KG1 (cell line): ENCODE results near the gene BECN2.

Experiments used
- DNase-seq: peaks from one replicate; lab custom pipeline; 2025; lab: John Stamatoyannopoulos, UW

BECN2 gene, protein sequence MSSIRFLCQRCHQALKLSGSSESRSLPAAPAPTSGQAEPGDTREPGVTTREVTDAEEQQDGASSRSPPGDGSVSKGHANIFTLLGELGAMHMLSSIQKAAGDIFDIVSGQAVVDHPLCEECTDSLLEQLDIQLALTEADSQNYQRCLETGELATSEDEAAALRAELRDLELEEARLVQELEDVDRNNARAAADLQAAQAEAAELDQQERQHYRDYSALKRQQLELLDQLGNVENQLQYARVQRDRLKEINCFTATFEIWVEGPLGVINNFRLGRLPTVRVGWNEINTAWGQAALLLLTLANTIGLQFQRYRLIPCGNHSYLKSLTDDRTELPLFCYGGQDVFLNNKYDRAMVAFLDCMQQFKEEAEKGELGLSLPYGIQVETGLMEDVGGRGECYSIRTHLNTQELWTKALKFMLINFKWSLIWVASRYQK

DNA sequence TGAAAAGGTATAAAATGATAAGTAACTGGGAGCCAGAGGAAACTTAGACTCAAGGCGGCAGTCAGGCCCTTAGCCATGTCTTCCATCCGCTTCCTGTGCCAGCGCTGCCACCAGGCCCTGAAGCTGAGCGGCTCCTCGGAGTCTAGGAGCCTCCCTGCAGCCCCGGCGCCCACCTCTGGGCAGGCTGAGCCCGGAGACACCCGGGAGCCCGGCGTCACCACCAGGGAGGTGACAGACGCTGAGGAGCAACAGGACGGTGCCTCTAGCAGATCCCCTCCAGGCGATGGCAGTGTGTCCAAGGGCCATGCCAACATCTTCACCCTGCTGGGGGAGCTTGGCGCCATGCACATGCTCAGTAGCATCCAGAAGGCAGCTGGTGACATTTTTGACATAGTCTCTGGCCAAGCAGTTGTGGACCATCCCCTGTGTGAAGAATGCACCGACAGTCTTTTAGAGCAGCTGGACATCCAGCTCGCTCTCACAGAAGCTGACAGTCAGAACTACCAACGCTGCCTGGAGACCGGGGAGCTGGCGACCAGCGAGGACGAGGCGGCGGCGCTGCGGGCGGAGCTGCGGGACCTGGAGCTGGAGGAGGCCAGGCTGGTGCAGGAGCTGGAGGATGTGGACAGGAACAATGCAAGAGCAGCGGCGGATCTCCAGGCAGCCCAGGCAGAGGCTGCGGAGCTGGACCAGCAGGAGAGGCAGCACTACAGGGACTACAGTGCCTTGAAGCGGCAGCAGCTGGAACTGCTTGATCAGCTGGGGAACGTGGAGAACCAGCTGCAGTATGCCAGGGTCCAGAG lies at the start of gene BECN2:
TSS of gene BECN2 (plus strand) at position 76 of the 803 bp plus-strand sequence. CDS start at position 76, 0 bp downstream.
- DNase-seq: no peak

- DNase-seq: no peak
Observed at GRCh38 chr1:241916196-241916595, 41.4 kb upstream of the BECN2 start.

DNA sequence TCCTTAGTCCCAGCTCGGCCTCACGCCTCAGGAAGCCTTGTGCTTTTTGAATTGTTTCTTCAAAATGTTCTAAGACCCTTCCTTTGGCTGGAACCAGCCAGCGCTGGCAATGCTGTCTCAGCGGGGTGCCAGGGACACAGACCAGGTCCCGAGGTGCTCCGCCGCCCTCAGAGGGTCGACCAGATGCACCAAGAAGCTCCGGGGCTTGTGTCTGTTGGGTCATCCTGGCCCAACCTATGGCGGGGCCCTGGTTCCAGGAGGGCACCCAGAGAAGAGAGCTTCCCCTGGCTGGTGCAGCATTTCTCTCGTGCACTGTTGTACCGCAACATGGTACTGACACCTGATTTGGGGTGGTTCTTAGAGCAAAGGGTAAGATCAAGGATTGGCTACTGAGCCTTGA lies 40.1 kb upstream of the BECN2 start:
- no peak for DNase-seq

GRCh38 chr1:241918879-241919278 lies 38.7 kb upstream of the BECN2 start:
- no peak for DNase-seq

DNA sequence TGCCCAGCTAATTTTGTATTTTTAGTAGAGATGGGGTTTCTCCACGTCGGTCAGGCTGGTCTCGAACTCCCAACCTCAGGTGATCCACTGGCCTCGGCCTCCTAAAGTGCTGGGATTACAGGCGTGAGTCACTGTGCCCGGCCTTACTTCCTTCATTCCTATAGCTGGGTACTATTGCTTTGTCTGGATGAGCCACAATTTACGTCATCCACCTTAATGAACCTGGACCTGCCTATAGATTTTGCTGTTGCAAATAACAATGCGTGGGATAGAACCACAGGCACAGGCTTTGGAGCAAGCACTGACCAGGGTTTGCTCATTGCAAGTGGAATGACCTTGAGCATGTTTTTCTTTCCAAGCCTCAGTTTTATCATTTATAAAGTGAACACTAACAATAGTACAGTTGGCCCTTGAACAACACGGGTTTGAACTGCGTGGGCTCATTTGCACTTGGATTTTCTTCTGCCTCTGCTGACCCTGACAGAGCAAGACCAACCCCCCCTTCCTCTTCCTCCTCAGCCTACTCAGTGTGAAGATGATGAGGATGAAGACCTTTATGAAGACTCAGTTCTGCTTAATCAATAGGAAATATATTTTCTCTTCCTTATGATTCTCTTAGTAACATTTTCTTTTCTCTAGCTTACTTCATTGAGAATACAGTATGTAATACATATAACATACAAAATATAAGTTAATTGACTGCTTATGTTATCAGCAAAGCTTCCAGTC lies 33.3 kb upstream of the BECN2 start:
- no peak for DNase-seq

GRCh38 chr1:241926141-241926540 lies 31.4 kb upstream of the BECN2 start:
- no peak for DNase-seq

GRCh38 chr1:241927321-241927720 lies 30.2 kb upstream of the BECN2 start:
- DNase-seq: no peak

DNA sequence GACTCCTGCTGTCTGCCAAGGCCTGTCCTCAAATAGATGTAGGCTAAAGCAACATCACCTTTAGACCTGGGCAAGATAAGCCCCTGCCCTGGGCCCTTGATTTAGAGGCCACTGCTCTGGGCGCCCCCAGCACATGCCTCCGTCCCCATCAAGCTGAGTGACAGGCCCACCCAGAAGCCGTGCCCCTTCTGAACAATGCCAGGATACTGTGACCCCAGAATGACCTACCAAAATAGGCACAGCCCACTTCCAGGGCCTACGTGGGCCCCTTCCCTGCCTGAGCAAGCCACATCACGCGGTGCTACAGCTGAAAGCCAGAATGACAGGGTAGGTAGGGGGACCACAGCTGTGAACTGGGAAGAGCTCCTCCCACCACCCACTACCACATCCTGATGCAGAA lies 24.7 kb upstream of the BECN2 start:
- no peak for DNase-seq

GRCh38 chr1:241934201-241934848 lies 23.2 kb upstream of the BECN2 start:
- no peak for DNase-seq

- DNase-seq: no peak
Observed at GRCh38 chr1:241934866-241935265, 22.7 kb upstream of the BECN2 start.

DNA sequence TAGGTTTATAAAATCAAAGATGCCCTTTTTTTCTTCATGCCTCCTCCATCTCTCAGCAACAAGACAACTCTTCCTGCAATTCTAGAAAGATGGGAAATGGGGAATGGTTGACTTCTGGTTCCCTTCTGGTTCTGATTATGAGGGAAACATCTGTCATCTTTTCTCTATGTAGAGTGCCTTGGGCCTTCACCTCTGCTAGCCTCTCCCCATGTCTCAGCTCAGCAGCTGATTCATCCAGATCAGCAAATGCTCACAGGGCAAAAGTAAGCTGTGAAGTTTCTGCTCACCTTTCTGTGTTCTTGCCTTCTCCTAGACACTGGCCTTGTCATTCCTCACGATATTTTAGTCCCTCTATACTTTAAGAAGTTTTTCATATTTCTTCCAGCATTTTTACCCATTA lies 17.8 kb upstream of the BECN2 start:
- DNase-seq: no peak

DNA sequence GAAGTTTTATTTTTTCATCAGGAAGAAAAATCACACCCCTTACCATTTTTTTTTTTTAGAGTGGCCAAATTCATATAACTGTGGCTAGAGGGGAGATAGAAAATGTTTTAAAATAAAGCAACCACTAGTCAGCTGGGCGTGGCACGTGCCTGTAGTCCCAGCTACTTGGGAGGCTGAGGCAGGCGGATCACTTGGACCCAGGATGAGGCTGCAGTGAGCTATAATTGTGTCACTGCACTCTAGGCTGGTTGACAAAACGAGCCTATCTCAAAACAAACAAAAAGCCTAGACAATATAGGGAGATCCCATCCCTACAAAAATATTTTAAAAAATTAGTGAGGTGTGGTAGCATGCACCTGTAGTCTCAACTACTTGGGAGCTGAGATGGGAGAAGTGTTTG lies 14.8 kb upstream of the BECN2 start:
- no peak for DNase-seq

DNA sequence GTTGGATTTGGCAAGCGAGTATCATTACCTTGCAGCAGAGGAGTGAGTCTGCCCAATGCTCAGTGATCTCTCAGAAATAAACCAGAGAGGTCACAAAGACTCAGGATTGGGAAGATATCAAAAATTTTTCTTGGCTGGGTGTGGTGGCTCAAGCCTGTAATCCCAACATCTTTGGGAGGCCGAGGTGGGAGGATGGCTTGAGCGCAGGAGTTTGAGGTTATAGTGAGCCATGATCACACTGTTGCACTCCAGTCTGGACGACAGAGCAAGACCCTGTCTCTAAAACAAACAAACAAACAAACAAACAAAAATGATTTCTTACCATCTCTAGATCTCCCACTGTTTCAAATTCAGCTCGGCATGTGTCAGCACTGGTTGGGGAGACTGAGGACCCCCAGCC lies 13.3 kb upstream of the BECN2 start:
- DNase-seq: no peak

- DNase-seq: no peak
Observed at GRCh38 chr1:241947354-241947753, 10.2 kb upstream of the BECN2 start.

DNA sequence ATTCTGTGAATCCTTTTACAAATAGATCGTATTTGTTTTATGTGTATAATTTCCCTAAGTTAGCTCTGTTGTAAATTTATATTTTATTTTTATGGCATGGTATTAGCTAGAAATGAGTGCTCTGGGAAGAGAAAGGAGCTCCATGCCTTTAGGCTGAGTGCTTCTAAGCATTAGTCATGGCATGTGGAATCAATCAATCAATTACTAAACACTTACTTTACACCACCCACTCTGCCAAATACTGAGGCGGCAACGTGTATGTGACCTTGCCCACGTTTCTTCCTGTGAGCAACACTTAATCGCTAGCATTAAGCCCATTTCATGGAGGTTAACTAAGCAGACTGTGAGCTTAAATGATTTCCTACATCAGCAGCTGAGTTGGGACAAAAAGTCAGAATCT lies 7.2 kb upstream of the BECN2 start:
- no peak for DNase-seq

DNA sequence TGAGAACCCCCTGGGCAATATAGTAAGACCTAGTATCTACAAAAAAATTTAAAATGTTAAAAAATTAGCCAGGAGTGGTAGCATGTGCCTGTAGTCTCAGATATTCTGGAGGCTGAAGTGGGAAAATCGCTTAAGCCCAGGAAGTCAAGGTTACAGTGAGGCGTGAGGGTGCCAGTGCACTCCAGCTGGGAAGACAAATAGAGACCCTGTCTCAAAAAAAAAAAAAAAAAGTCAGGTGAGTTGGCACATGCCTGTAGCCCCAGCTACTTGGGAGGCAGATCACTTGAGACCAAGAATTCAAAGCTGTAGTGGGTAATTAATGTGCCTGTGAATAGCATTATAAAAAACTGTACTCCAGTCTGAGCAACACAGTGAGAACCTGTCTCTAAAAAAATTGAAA lies 4.6 kb downstream of the BECN2 start:
- DNase-seq: no peak

GRCh38 chr1:241963722-241964121 lies 6.2 kb downstream of the BECN2 start:
- no peak for DNase-seq

DNA sequence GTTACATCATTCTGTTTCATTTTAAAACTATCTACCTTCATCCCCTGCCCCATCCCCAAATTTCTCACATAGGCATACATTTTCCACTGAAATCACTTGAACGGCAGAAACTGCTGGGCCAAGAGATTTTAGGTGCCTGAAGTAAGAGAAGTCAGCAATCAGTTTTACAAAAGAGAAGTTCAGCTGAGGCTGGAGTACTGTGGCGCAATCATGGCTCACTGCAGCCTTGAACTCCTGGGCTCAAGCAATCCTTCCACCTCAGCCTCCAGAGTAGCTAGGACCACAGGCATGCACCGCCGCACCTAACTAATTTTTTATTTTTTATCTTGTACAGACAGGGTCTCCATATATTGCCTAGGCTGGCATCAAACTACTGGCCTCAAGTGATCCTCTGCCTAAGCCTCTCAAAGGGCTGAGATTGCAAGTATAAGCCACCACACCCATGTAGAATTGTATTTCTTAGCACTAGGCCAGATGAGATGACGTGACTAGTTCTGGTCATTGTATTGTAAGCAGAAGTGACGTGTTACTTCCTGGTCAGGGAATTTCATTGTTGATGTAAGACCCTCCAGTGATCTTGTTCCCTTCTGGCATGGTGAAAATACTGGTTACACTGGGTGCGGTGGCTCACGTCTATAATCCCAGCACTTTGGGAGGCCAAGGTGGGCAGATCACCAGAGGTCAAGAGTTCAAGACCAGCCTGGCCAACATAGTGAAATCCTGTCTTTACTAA lies 7.1 kb downstream of the BECN2 start:
- no peak for DNase-seq

DNA sequence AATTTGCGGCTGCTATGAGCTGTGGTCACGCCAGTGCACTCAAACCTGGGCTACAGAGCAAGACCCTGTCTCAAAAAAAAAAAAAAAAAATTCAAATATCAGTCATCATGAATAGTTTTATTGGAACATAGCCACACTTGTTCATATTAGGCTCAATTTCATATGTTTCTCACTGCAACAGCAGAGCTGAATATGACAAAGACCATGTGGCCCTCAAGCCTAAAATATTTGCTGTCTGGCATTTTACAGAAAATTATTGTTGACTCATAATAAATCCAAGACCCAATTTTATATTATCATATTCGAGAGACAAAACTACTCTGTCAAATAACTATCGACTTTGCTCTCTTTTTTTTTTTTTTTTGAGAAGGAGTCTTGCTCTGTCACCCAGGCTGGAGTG lies 11.0 kb downstream of the BECN2 start:
- no peak for DNase-seq

GRCh38 chr1:241972703-241973369 lies 15.3 kb downstream of the BECN2 start:
- no peak for DNase-seq

GRCh38 chr1:241976229-241976628 lies 18.7 kb downstream of the BECN2 start:
- no peak for DNase-seq
